ENCODE measurements around the gene TMEM205.

DNA sequence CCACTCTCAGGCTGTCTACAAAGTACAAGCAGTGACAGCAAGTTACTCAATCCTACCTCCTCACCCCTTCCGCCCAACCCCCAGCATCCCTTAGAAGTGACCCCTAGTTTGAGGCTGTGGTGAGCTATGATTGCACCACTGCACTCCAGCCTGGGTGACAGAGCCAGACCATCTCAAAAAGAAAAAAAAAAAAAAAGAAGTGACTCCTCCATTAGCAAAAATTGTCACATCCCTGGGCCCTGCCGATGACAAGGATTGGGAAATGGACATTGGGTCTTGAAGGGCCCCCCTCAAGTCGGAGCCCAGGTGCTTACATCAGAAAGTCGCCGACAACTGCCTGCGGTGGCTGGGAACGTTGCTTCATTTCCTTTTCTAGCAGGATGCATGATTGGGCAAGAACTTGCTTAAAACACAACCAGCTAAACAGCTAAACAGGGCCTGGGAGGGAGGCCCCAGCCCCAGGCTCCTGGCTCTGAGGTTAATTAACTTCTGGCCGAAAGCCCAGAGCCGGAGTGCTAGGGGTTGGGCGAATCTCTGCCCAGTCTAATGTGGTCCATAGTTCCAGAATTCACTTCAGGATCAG lies 21.9 kb downstream of the TMEM205 start:
- TF ChIP-seq, protein P1, sequence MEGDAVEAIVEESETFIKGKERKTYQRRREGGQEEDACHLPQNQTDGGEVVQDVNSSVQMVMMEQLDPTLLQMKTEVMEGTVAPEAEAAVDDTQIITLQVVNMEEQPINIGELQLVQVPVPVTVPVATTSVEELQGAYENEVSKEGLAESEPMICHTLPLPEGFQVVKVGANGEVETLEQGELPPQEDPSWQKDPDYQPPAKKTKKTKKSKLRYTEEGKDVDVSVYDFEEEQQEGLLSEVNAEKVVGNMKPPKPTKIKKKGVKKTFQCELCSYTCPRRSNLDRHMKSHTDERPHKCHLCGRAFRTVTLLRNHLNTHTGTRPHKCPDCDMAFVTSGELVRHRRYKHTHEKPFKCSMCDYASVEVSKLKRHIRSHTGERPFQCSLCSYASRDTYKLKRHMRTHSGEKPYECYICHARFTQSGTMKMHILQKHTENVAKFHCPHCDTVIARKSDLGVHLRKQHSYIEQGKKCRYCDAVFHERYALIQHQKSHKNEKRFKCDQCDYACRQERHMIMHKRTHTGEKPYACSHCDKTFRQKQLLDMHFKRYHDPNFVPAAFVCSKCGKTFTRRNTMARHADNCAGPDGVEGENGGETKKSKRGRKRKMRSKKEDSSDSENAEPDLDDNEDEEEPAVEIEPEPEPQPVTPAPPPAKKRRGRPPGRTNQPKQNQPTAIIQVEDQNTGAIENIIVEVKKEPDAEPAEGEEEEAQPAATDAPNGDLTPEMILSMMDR (IDR thresholded peaks at IDR 0.05; ENCODE audit: low read depth, low read length), result no peak
- TF ChIP-seq POLR2A (IDR thresholded peaks at IDR 0.05; ENCODE audit: extremely low read depth, insufficient read length), result no peak
